Muscle layer of colon (tissue), 2 donors: Measurements from ENCODE around the gene CAPZB.
"Not testable (repeated sequence)": the region's sequence is repeated elsewhere in the genome, so short reads cannot be mapped to it uniquely, and the experiment has no call there.

Experiments used
- H3K27ac ChIP-seq: one replicate; pipeline ENCODE4 v1.7.0; 2013; ENCODE audit warnings: low read depth, mild to moderate bottlenecking, low read length, moderate library complexity
- H3K27me3 ChIP-seq, 2 donors: one replicate each; pipeline ENCODE4 v1.7.0; 2013; ENCODE audit warnings: low read length in 2 of 2, mild to moderate bottlenecking in 2 of 2; ENCODE audit not compliant: insufficient read depth in 2 of 2, control insufficient read depth in 1 of 2
- H3K36me3 ChIP-seq: one replicate; pipeline ENCODE4 v1.7.0; 2013; ENCODE audit warnings: mild to moderate bottlenecking, low read length; ENCODE audit not compliant: insufficient read depth
- H3K4me1 ChIP-seq: one replicate; pipeline ENCODE4 v1.7.0; 2013; ENCODE audit warnings: mild to moderate bottlenecking, low read length; ENCODE audit not compliant: insufficient read depth
- H3K4me3 ChIP-seq, 2 donors: one replicate each; pipeline ENCODE4 v1.7.0; 2013; ENCODE audit warnings: low read length in 2 of 2, low read depth in 1 of 2, mild to moderate bottlenecking in 1 of 2, moderate library complexity in 1 of 2
- H3K9ac ChIP-seq: one replicate; pipeline ENCODE4 v1.7.0; 2013; ENCODE audit warnings: low read length
- H3K9me3 ChIP-seq: one replicate; pipeline ENCODE4 v1.7.0; 2013; ENCODE audit warnings: mild to moderate bottlenecking, low read length
- donor health status: abdominal sarcoma.
- donor health status: Adenocarcinoma of cecum.

CAPZB gene

GRCh38 chr1:19515201-19515600, 29.9 kb upstream of the CAPZB start:
- H3K9me3 ChIP-seq, result no peaks in the 10 kb centered on the region
- H3K4me3 ChIP-seq, result no peak overlapping the region
- no peak overlapping the region for H3K27ac ChIP-seq
- H3K27me3 ChIP-seq, result no peaks in the 10 kb centered on the region
- no peak overlapping the region for H3K9ac ChIP-seq
- no peaks in the 10 kb centered on the region for H3K36me3 ChIP-seq
- H3K4me1 ChIP-seq, result peaks cover 5% of the 10 kb centered on the region

DNA sequence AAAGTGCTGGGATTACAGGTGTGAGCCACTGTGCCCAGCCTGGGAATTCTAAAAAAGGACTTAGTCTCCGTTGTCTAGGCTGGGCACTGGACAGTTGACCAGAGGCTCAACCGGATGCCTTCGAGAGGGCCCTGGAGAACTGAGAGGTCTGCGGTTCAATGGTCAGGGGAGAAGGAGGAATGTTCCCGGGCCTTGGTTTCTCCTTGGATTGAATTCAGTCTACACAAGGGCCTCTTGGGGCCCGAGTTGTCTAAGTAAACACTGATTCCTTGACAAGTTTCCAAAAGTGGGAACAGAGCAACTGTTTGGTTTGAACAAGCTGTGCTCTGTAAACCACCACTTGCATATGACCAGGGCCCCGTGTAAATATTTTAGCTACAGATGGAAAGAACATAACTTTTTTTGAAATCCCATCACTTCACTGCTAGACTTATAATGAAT, 29.1 kb upstream of the CAPZB start:
- Histone ChIP-seq H3K9me3 (no peaks in the 10 kb centered on the region), H3K9ac (no peak overlapping the region), H3K36me3 (no peaks in the 10 kb centered on the region), H3K27me3 (no peaks in the 10 kb centered on the region), H3K27ac (peak overlapping the region; percentile 59), H3K4me1 (peaks cover 5% of the 10 kb centered on the region), H3K4me3 (no peak overlapping the region)

DNA sequence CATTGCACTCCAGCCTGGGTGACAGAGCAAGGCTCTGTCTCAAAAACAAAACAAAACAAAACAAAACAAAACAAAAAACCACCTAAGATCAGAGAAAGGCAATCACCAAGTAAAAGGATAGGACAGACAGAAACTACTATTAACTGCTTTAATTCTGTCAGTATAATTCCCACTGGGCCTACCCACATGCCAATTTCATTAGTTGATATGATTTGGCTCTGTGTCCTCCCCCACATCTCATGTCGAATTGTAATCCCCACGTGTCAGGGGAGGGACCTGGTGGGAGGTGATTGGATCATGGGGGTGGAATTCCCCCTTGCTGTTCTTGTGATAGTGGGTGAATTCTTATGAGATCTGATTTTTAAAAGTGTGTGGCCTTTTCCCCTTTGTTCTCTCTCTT, 27.2 kb upstream of the CAPZB start:
- no peak overlapping the region for H3K4me3 ChIP-seq
- no peaks in the 10 kb centered on the region for H3K9me3 ChIP-seq
- no peak overlapping the region for H3K9ac ChIP-seq
- H3K27ac ChIP-seq, result no peak overlapping the region
- H3K36me3 ChIP-seq, result no peaks in the 10 kb centered on the region
- peaks cover 5% of the 10 kb centered on the region for H3K4me1 ChIP-seq
- H3K27me3 ChIP-seq, result no peaks in the 10 kb centered on the region

GRCh38 chr1:19511116-19511515, 25.8 kb upstream of the CAPZB start:
- Histone ChIP-seq H3K9ac (no peak overlapping the region), H3K4me1 (peaks cover 11% of the 10 kb centered on the region), H3K27ac (no peak overlapping the region), H3K9me3 (no peaks in the 10 kb centered on the region), H3K4me3 (no peak overlapping the region), H3K36me3 (no peaks in the 10 kb centered on the region), H3K27me3 (no peaks in the 10 kb centered on the region)

- not testable (repeated sequence) for H3K4me3 ChIP-seq, H3K27ac ChIP-seq, H3K27me3 ChIP-seq, H3K36me3 ChIP-seq, H3K9ac ChIP-seq, H3K9me3 ChIP-seq
- peaks cover 25% of the 10 kb centered on the region for H3K4me1 ChIP-seq
These were observed 24.3 kb upstream of the CAPZB start for GRCh38 chr1:19509647-19510046.

GRCh38 chr1:19507516-19507915, 22.2 kb upstream of the CAPZB start:
- H3K4me3 ChIP-seq, result no peak overlapping the region
- peaks cover 23% of the 10 kb centered on the region for H3K4me1 ChIP-seq
- no peaks in the 10 kb centered on the region for H3K27me3 ChIP-seq
- no peaks in the 10 kb centered on the region for H3K9me3 ChIP-seq
- H3K9ac ChIP-seq, result no peak overlapping the region
- no peak overlapping the region for H3K27ac ChIP-seq
- H3K36me3 ChIP-seq, result no peaks in the 10 kb centered on the region

DNA sequence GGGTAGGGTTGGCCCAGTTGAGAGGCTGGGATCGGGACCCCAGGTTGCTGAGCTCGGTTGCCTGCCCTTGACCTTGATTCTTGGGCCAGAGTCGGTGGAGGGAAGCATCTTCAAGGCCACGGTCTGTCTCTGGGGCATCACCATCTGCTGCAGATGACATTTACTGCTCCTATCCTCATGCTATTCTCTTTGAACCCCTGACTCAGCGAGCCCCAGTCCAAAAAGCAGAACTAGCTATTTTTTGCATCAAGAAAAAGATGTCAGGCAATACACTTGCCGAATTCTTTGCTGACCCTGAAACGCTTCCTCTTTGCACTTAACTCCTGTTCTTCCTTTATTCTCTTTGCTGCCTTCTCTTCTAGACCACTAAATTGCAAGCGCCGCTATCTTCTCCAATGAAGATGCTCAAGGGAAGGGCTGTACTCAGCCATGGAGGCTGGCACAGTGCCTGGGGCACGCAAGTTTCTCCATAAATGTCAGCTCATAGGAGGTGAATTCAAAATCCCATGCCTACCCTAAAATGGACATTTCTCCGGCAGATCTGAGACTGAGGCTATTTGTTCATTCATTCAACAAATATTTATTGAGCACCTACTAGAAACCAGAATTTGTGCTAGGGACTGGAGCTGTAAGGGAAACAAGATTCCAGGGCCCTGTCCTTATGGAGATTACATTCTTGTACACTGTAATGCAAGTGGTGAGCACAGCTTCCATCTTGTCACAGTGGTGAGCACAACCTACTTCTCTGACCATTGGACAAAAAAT, 20.5 kb upstream of the CAPZB start:
- Histone ChIP-seq H3K4me1 (peaks cover 23% of the 10 kb centered on the region), H3K27me3 (no peaks in the 10 kb centered on the region), H3K9me3 (no peaks in the 10 kb centered on the region), H3K27ac (peak overlapping the region; percentile 28), H3K4me3 (no peak overlapping the region), H3K9ac (no peak overlapping the region), H3K36me3 (no peaks in the 10 kb centered on the region)

- no peaks in the 10 kb centered on the region for H3K9me3 ChIP-seq
- H3K27ac ChIP-seq, result peak overlapping the region; percentile 28
- H3K4me3 ChIP-seq, result no peak overlapping the region
- no peaks in the 10 kb centered on the region for H3K27me3 ChIP-seq
- H3K4me1 ChIP-seq, result peaks cover 23% of the 10 kb centered on the region
- no peak overlapping the region for H3K9ac ChIP-seq
- no peaks in the 10 kb centered on the region for H3K36me3 ChIP-seq
These were observed 19.7 kb upstream of the CAPZB start for GRCh38 chr1:19504796-19505692.

DNA sequence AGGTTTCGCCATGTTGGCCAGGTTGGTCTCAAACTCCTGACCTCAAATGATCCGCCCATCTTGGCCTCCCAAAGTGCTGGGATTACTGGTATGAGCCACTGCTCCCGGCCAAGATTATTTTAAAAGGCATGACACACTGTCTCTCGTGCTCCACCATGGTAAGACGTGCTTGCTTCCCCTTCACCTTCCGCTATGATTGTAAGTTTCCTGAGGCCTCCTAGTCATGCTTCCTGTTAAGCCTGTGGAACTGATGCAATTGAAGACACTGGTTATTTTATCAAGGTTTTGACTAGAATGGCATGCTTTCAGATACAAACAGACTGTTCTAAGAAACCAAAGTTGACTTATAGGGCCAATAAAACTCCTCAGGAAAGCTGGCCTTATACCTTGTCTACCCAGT, 16.9 kb upstream of the CAPZB start:
- not testable (repeated sequence) for H3K9ac ChIP-seq, H3K4me3 ChIP-seq, H3K27ac ChIP-seq, H3K9me3 ChIP-seq, H3K36me3 ChIP-seq, H3K27me3 ChIP-seq
- H3K4me1 ChIP-seq, result peaks cover 23% of the 10 kb centered on the region

DNA sequence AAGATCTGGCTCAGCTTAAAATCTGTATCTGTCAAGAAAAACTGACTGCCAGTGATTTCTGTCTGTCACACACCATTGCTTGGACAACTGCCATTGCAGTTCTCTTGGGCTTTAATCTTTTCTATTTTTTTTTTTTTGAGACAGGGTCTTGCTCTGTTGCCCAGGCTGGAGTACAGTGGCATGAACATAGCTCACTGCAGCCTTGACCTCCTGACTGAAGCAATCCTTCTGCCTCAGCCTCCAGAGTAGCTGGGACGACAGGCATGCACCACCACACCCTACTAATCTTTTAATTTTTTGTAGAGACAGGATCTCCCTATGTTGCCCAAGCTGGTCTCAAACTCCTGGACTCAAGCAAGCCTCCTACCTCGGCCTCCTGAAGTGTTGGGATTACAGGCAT, 14.5 kb upstream of the CAPZB start:
- not testable (repeated sequence) for H3K27ac ChIP-seq, H3K27me3 ChIP-seq, H3K4me3 ChIP-seq, H3K9me3 ChIP-seq, H3K36me3 ChIP-seq, H3K9ac ChIP-seq
- H3K4me1 ChIP-seq, result peaks cover 19% of the 10 kb centered on the region

DNA sequence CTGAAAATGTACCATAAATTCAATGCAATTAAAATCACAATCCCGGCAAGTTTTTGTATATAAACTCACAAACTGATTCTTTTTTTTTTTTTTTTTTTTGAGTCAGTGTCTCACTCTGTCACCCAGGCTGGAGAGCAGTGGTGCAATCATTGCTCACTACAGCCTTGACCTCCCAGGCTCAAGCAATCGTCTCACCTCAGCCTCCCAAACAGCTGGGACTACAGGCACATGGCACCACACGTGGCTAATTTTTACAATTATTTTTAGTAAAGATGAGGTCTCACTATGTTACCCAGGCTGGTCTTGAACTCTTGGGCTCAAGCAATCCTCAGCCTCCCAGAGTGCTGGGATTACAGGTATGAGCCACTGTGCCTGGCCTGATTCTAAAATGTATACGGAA, 12.1 kb upstream of the CAPZB start:
- H3K4me1 ChIP-seq, result peaks cover 18% of the 10 kb centered on the region
- not testable (repeated sequence) for H3K4me3 ChIP-seq, H3K36me3 ChIP-seq, H3K27ac ChIP-seq, H3K9me3 ChIP-seq, H3K27me3 ChIP-seq, H3K9ac ChIP-seq
